ENCODE measurements around the gene RFX2. TPM values are rescaled to one million over a fixed set of nuclear protein-coding genes. Genes with fewer than 3 reads are reported as not detected.

The RFX2 gene
- total RNA-seq, 6 experiments from 2014 or later = 6.3 to 9.5 (median 6.9) TPM

DNA sequence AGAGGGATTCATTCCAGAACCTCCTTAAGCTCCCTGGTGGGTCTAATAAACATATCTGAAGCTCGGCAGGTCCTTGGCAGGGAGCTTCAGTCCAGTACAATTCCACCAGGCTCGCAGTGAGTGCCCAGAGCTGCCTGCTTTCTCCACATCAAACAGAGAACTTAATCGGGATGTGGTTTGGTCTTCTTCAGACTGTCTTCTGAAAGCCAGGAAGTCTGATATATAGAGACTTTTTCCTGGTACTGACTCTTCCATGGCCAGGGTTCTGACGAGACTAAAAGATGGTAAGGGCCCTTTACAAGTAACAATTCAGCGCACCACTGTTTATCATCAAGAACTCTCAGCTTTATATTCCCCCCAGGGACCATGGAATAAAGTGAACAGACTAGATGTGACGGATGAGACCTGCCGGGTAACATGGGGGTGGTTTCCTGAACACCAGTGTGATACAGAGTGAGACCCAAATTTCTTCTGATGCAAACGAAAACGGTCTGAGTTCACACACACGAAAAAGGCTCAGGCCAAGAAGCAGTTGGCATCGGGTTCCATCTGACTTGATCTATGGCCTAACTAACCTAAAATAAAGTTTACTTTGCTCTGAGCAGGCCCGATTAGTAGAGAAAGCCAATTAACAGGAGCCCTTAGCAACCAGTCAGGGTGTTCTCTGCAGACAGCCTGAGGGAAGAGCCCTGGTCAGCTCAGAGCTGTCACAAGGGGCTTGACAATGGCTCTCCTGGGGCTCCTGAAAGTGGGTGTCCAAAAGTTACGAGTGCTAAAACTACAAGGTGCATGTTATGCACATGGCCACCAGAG, 161.3 kb downstream of the RFX2 start:
- no peaks in the 10 kb centered on the region for H3K9me3 Mint-ChIP-seq
- DNase-seq = no peak
- no peaks in the 10 kb centered on the region; the same call in 1 of the 2 replicates for H3K27me3 Mint-ChIP-seq (ENCODE audit: insufficient read depth)
- TF ChIP-seq, protein P1, sequence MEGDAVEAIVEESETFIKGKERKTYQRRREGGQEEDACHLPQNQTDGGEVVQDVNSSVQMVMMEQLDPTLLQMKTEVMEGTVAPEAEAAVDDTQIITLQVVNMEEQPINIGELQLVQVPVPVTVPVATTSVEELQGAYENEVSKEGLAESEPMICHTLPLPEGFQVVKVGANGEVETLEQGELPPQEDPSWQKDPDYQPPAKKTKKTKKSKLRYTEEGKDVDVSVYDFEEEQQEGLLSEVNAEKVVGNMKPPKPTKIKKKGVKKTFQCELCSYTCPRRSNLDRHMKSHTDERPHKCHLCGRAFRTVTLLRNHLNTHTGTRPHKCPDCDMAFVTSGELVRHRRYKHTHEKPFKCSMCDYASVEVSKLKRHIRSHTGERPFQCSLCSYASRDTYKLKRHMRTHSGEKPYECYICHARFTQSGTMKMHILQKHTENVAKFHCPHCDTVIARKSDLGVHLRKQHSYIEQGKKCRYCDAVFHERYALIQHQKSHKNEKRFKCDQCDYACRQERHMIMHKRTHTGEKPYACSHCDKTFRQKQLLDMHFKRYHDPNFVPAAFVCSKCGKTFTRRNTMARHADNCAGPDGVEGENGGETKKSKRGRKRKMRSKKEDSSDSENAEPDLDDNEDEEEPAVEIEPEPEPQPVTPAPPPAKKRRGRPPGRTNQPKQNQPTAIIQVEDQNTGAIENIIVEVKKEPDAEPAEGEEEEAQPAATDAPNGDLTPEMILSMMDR (IDR thresholded peaks at IDR 0.05) = no peak
- no peak overlapping the region; the same call in 1 of the 2 replicates for H3K27ac Mint-ChIP-seq
- H3K4me1 Mint-ChIP-seq (ENCODE audit: low read depth) = peaks cover 29% of the 10 kb centered on the region
- H3K36me3 Mint-ChIP-seq (ENCODE audit: low read depth) = peaks cover 5% of the 10 kb centered on the region; the same call in 1 of the 2 replicates
- H3K4me3 Mint-ChIP-seq = no peak overlapping the region

DNA sequence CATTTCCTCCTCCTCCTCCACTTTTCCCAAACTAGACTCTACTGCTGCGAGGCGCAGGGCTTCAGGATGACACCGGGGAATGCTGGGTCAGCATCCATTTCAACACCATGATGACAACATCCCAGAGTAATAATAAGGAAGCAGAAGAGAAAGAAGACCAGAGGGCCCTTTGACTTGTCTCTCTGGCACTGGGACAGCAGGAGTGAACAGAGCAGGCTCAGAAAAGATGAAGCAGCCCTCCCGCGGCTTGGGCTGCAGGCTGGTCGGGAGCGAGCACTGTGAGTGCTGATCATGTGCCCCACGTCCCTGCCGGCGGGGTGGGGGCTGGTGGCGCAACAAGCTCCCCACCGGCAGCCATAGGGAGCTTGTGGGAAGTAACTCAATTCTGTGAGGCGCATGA, 162.9 kb downstream of the RFX2 start:
- Mint-ChIP-seq H3K27me3 (ENCODE audit: insufficient read depth) (peaks cover 1% of the 10 kb centered on the region), H3K36me3 (ENCODE audit: low read depth) (peaks cover 5% of the 10 kb centered on the region; the same call in 1 of the 2 replicates), H3K9me3 (no peaks in the 10 kb centered on the region), H3K4me3 (no peak overlapping the region), H3K27ac (no peak overlapping the region), H3K4me1 (ENCODE audit: low read depth) (peaks cover 25% of the 10 kb centered on the region)
- TF ChIP-seq, protein P1 (IDR thresholded peaks at IDR 0.05) = no peak
- DNase-seq = no peak

DNA sequence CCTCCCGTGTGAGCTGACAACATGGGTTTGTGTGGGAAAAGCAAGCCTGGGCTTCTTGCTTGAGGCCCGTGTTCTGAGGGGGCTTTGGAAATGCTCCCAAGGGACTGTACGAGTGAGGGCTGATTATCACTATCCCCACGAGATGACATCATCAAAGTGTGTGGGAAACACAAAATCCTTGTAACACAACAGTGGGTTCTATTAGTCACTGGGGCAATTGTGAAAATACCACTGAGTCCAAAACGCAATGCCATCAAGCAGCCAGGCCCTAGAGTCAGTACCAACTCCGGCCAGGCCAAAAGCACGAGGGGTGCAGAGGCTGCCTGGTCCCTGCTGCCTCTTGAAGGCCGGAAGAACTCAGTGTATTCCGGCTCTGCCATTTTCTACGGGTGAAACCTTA, 166.7 kb downstream of the RFX2 start:
- Mint-ChIP-seq H3K4me3 (no peak overlapping the region), H3K9me3 (no peaks in the 10 kb centered on the region)
- no peak for DNase-seq

More for the DNA sequence above, 166.7 kb downstream of the RFX2 start:
- TF ChIP-seq, protein P1 (IDR thresholded peaks at IDR 0.05) = no peak
- Mint-ChIP-seq H3K27ac (no peak overlapping the region), H3K36me3 (ENCODE audit: low read depth) (no peaks in the 10 kb centered on the region; the same call in 1 of the 2 replicates), H3K4me1 (ENCODE audit: low read depth) (peaks cover 23% of the 10 kb centered on the region), H3K27me3 (ENCODE audit: insufficient read depth) (peaks cover 1% of the 10 kb centered on the region)

Other genes with a start within 250 kb of the RFX2 start
- gene FUT5, start 240.0 kb downstream of the RFX2 start, total RNA-seq (2021; fragmentation: NEBNext Ultra II Directional; extraction: Animal tissue kit (Norgen Biotek cat#: 25700)) = not detected
- 100 to 1,000 TPM; 277 to 334 (median 300) TPM for gene NDUFA11, start 206.7 kb downstream of the RFX2 start, total RNA-seq (2021; fragmentation: NEBNext Ultra II Directional; extraction: Animal tissue kit (Norgen Biotek cat#: 25700))
- 1 to 10 TPM; 1.8 to 2.4 (median 1.9) TPM for gene VMAC, start 205.6 kb downstream of the RFX2 start, total RNA-seq (2021; fragmentation: NEBNext Ultra II Directional; extraction: Animal tissue kit (Norgen Biotek cat#: 25700))
- 1 to 10 TPM; 2.2 to 2.7 (median 2.3) TPM for gene CAPS, start 196.2 kb downstream of the RFX2 start, total RNA-seq (2021; fragmentation: NEBNext Ultra II Directional; extraction: Animal tissue kit (Norgen Biotek cat#: 25700))
- gene RANBP3, start 132.4 kb downstream of the RFX2 start, total RNA-seq (2021; fragmentation: NEBNext Ultra II Directional; extraction: Animal tissue kit (Norgen Biotek cat#: 25700)) = 10 to 100 TPM; 57.6 to 80.9 (median 70.4) TPM
- gene ACSBG2, start 25.2 kb upstream of the RFX2 start, total RNA-seq (2021; fragmentation: NEBNext Ultra II Directional; extraction: Animal tissue kit (Norgen Biotek cat#: 25700)) = not detected
- gene MLLT1, start 169.5 kb upstream of the RFX2 start, total RNA-seq (2021; fragmentation: NEBNext Ultra II Directional; extraction: Animal tissue kit (Norgen Biotek cat#: 25700)) = 10 to 100 TPM; 54.6 to 69.4 (median 59.5) TPM
- not detected for gene ACER1, start 223.1 kb upstream of the RFX2 start, total RNA-seq (2021; fragmentation: NEBNext Ultra II Directional; extraction: Animal tissue kit (Norgen Biotek cat#: 25700))

Data from HFFc6 (cell line).